NK-92 (cell line): ENCODE measurements around the gene CYP2F1.
"Not testable (repeated sequence)": the region's sequence is repeated elsewhere in the genome, so short reads cannot be mapped to it uniquely, and the experiment has no call there.

Experiments used
- DNase-seq: peaks from one replicate; lab custom pipeline; 2025; ENCODE audit not compliant: unreplicated experiment; lab: John Stamatoyannopoulos, UW

CYP2F1 gene

GRCh38 chr19:41114132-41114531 lies at the start of gene CYP2F1:
Gene CYP2F1 (plus strand): TSS chr19:41114432. CDS start chr19:41116189, 1,757 bp downstream.
- DNase-seq = no peak

GRCh38 chr19:41064974-41065569 lies 49.2 kb upstream of the CYP2F1 start:
- DNase-seq = no peak

- DNase-seq = no peak
Observed at GRCh38 chr19:41076286-41076685, 37.9 kb upstream of the CYP2F1 start.

- DNase-seq = no peak
Observed at GRCh38 chr19:41083516-41083915, 30.7 kb upstream of the CYP2F1 start.

- no peak for DNase-seq
Observed at GRCh38 chr19:41085748-41086415, 28.4 kb upstream of the CYP2F1 start.

GRCh38 chr19:41088151-41088550 lies 26.1 kb upstream of the CYP2F1 start, which contains the start of gene CYP2A13:
Gene CYP2A13 (plus strand): TSS chr19:41088451. CDS start chr19:41088472, 21 bp downstream.
- no peak for DNase-seq

- no peak for DNase-seq
Observed at GRCh38 chr19:41089959-41090358, 24.3 kb upstream of the CYP2F1 start.

GRCh38 chr19:41095703-41096102 lies 18.5 kb upstream of the CYP2F1 start:
- DNase-seq = no peak

- DNase-seq = no peak
Observed at GRCh38 chr19:41096353-41096752, 17.9 kb upstream of the CYP2F1 start.

- DNase-seq = no peak
Observed at GRCh38 chr19:41097302-41097701, 16.9 kb upstream of the CYP2F1 start.

GRCh38 chr19:41098762-41099161 lies 15.5 kb upstream of the CYP2F1 start:
- no peak for DNase-seq

- not testable (repeated sequence) for DNase-seq
Observed at GRCh38 chr19:41102210-41102609, 12.0 kb upstream of the CYP2F1 start.

- no peak for DNase-seq
Observed at GRCh38 chr19:41106177-41106576, 8.1 kb upstream of the CYP2F1 start.

- DNase-seq = no peak
Observed at GRCh38 chr19:41111296-41111695, 2.9 kb upstream of the CYP2F1 start.

GRCh38 chr19:41111750-41112295 lies 2.4 kb upstream of the CYP2F1 start:
- DNase-seq = no peak

- no peak for DNase-seq
Observed at GRCh38 chr19:41112728-41113290, 1.4 kb upstream of the CYP2F1 start.

GRCh38 chr19:41116261-41116660 lies 2.0 kb downstream of the CYP2F1 start:
- DNase-seq = no peak

GRCh38 chr19:41120929-41121911 lies 7.0 kb downstream of the CYP2F1 start:
- not testable (repeated sequence) for DNase-seq

- DNase-seq = not testable (repeated sequence)
Observed at GRCh38 chr19:41122846-41123245, 8.6 kb downstream of the CYP2F1 start.

- DNase-seq = no peak
Observed at GRCh38 chr19:41123716-41124294, 9.6 kb downstream of the CYP2F1 start.
